HT1080 (cell line): Measurements from ENCODE around the gene TMEM18. TPM values are rescaled to one million over a fixed set of nuclear protein-coding genes. Genes with fewer than 3 reads are reported as not detected.

Experiments used
- DNase-seq: peaks from one replicate; pipeline ENCODE4 v3.0.0-alpha.2; 2015; ENCODE audit warnings: low read depth
- total RNA-seq: library from RNA; depleted of rRNA; stranded (reverse); fragments of >200 nt; shearing (Covaris generic); gene quantifications from 2 replicates; pipeline ENCODE4 v1.2.3, GENCODE V29; 2014

Gene TMEM18
- total RNA-seq, 1 experiment from 2014 or later = 22.5 TPM

GRCh38 chr2:653645-654425 lies 23.4 kb downstream of the TMEM18 start:
- DNase-seq = no peak

GRCh38 chr2:652881-653480 lies 24.2 kb downstream of the TMEM18 start:
- DNase-seq = no peak

GRCh38 chr2:651951-652373 lies 25.2 kb downstream of the TMEM18 start:
- DNase-seq = no peak

GRCh38 chr2:650343-651310 lies 26.6 kb downstream of the TMEM18 start:
- DNase-seq = no peak

GRCh38 chr2:649426-650342 lies 27.5 kb downstream of the TMEM18 start:
- no peak for DNase-seq

- no peak for DNase-seq
These were observed 28.5 kb downstream of the TMEM18 start for GRCh38 chr2:648476-649424.

- DNase-seq = no peak
These were observed 29.4 kb downstream of the TMEM18 start for GRCh38 chr2:647691-648231.

GRCh38 chr2:647003-647560 lies 30.1 kb downstream of the TMEM18 start:
- DNase-seq = no peak

GRCh38 chr2:644871-645270 lies 32.3 kb downstream of the TMEM18 start:
- no peak for DNase-seq

GRCh38 chr2:643761-644160 lies 33.4 kb downstream of the TMEM18 start:
- DNase-seq = no peak

- DNase-seq = no peak
These were observed 33.9 kb downstream of the TMEM18 start for GRCh38 chr2:643334-643733.

GRCh38 chr2:641872-642815 lies 35.1 kb downstream of the TMEM18 start:
- DNase-seq = peak; percentile 56

GRCh38 chr2:641164-641871 lies 35.9 kb downstream of the TMEM18 start:
- no peak for DNase-seq

GRCh38 chr2:639703-640102 lies 37.5 kb downstream of the TMEM18 start:
- no peak for DNase-seq

- no peak for DNase-seq
These were observed 39.4 kb downstream of the TMEM18 start for GRCh38 chr2:637804-638203.

GRCh38 chr2:637406-637776 lies 39.8 kb downstream of the TMEM18 start:
- no peak for DNase-seq
